G401 (cell line): ENCODE measurements around the gene SMAD6. TPM values are rescaled to one million over a fixed set of nuclear protein-coding genes. Genes with fewer than 3 reads are reported as not detected.

ENCODE experiments used
- DNase-seq: peaks from one replicate; pipeline ENCODE4 v3.0.0-alpha.2; 2015; ENCODE audit warnings: low spot score
- in situ Hi-C: cut with HindIII; loops from 2 replicates; pipeline ENCODE4 v1.10.0; 2016; ENCODE audit warnings: low sequenced_read_pairs, mixed read lengths
- total RNA-seq: library from RNA; depleted of rRNA; stranded (reverse); fragments of >200 nt; shearing (Covaris generic); gene quantifications from 2 replicates; pipeline ENCODE4 v1.2.3, GENCODE V29; 2014

SMAD6 gene
- total RNA-seq, 1 experiment from 2014 or later, result 84.0 TPM

DNA sequence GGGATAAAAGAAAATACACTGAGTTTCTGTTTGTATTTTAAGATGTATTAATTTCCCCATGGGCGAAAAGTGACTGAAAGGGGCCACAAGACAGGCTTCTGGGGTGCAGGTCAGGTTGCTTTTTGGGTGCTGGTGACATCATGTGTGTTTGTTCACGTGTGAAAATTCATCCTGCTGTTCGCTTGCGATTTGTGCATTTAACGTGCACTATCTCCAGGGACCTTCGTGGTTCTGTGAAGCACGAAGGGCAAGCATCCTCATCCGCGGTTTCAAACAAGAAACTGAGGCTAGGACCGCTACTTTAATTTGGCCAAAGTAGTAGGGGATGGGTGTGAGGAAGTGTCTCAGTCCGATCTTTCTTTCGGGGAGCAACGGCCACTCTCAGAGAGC, 1.6 kb upstream of the SMAD6 start:
- DNase-seq, result no peak
- in situ Hi-C loops, result no loop called here

DNA sequence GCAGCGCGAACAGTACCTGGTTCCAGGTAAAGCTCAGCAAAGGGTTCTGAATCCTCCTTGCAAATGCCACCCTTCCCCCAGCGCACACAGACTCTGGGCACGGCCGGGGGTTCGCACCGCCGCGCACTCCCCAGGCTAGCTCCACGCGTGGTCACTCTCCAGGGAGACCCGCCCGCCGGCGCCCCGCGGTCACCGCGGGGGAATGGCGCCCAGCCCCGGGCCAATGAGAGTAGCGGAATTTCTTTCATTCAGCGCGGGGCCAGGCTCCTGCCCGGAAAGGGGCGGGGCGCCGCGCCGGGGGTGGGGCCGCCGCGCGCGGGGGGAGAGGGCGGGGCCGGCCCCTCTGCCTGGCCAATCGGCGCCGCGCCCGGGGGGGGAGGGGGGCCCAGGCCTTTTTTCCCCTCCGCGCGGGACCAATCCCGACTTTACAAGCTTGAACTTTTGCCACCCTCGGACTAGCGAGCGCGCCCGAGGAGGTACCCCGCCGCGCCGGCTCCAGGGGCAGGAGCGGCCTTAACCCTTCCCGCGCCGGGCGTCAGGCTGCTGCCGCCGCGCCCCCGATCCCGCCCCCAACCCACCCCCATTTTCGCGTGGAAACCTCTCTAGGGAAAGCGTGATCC, 1.1 kb upstream of the SMAD6 start:
- DNase-seq, result peak; percentile 62
- in situ Hi-C loops, result no loop called here

DNA sequence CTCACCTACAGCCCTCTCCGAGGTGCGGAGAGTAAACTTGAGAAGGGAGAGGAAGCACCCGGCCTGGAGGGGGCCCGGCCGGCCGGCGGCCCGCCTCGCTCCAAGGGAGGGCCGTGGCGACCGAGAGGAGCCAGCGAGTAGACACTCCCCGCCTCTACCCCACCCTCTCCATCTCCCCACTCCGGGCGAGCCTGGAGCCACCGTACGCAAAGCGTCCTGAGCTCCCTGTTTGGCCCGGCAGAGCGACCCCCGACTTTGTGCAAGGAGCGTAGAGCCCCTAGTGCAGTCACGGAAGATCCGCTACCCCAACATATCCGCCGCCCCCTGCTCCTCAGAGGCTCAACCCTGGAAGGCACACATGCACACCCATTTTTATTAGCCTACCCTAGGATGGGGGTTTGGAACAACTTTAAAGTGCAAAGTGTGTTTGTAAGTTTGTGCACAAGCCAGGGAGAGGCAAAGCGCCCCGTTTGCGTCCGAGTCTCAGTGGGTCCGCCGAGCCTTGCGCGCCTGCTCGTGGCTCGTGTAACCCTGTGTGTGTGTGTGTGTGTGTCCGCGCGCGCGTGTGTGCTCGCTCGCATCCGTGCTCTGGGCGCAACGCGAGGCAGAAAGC, 508 bp upstream of the SMAD6 start:
- in situ Hi-C loops, result no loop called here
- peak; percentile 19 for DNase-seq

DNA sequence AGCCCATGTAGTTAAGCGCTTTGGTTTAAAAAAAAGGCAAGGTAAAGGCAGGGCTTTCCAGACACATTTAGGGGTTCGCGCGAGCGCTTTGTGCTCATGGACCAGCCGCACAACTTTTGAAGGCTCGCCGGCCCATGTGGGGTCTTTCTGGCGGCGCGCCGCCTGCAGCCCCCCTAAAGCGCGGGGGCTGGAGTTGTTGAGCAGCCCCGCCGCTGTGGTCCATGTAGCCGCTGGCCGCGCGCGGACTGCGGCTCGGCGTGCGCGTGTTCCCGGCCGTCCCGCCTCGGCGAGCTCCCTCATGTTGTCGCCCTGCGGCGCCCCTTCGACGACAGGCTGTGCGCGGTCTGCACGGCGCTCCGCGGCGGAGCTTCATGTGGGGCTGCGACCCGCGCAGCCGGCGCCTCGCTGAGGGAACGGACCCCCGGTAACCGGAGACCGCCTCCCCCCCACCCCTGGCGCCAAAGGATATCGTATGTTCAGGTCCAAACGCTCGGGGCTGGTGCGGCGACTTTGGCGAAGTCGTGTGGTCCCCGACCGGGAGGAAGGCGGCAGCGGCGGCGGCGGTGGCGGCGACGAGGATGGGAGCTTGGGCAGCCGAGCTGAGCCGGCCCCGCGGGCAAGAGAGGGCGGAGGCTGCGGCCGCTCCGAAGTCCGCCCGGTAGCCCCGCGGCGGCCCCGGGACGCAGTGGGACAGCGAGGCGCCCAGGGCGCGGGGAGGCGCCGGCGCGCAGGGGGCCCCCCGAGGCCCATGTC, 927 bp downstream of the SMAD6 start:
- in situ Hi-C loops, result no loop called here
- DNase-seq, result no peak

DNA sequence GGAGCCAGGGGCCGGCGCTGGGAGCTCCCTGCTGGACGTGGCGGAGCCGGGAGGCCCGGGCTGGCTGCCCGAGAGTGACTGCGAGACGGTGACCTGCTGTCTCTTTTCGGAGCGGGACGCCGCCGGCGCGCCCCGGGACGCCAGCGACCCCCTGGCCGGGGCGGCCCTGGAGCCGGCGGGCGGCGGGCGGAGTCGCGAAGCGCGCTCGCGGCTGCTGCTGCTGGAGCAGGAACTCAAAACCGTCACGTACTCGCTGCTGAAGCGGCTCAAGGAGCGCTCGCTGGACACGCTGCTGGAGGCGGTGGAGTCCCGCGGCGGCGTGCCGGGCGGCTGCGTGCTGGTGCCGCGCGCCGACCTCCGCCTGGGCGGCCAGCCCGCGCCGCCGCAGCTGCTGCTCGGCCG, 1.5 kb downstream of the SMAD6 start:
- in situ Hi-C loops, result no loop called here
- DNase-seq, result no peak

DNA sequence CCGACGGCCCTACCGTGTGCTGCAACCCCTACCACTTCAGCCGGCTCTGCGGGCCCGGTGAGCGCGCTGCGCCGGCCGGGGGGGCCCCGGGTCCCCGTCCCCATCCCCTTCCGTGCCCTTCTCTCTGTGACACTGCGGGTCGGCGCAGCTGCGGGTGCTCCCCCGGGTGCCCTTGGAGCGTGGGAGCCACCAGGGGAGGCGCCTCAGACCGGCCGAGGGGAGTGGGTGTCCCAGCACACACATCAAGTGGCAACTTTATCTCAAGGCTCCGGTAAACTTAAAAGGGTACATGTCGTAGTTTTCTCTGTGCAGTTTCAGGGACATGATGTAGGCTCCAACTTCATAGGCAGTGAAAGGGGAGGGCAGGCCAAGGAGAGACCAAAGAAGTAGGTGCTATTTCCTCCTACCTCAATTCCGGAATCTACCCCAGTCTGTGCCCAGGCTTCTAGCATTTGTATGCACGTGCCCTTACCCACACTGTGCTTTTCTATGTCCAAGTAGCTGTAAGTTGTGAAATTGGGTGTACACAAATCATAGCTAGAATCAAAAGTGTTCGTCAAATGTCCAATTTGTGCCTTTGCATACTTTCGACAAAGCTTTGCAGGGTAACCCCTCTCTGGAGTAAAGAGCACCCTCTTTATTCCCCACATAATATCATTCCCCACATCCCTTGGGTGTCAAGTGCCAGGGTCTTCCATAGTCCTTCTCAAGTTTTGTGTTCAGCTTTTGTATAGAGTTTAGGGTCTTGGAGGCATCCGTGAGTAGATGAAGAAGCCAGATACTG, 2.2 kb downstream of the SMAD6 start:
- no peak for DNase-seq
- in situ Hi-C loops, result no loop called here

DNA sequence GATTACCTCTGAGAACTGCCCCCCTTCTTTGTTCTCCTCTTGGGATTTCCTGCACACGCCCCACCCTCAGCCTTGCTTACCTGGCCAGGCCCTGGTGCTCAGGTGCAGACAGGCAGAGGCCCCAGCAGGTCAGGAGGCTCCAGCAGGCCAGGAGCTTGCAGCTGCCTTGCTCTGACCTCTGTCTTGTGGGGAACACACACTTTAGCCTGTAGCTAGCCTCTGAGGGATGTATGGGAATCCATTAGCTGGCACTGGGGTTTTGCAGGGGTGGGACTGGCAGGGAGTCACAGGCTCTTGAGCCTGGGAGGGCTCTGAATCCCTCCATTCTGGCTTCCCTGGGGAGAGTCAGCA, 2.7 kb downstream of the SMAD6 start:
- DNase-seq, result no peak
- in situ Hi-C loops, result no loop called here

DNA sequence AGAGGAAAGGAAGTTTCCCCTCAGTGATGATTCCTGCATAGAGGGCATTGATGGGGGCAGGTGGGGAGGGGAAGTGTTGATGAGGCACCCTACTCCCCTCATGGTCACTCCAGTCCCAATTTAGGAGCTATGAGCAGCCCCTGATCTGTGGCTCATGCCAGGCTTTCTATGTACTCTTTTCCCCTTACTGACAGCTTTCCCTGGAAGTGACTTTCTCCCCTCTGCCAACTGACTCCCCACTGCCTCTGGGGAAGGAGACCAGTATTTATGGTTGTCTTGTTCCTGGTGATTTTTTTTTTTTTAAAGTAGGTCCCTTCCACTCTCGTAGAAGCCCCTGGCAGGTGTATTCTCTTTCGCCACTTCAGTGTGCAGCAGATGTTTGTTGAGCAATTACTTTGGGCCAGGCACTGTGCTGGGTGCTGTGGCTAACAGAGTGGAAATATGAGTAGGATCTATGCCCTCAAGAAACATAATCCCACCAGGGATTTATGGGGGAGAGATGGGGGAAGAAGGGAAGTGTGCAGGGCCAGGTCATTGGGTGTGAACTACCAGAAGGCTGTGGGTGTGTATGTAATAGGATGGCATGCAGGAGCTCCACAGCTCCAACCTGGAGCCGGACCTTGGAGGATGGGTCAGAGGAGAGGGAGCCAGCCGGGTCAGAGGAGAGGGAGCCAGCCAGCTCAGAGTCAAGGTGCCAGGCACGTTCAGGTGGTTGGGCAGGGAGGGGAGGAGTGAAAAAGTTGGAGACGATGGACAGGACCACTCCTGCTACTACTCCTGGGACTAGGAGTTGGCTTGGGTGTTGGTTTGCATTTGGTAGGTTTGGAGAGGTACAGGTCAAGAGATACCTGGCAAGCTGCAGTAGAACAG, 3.5 kb downstream of the SMAD6 start:
- DNase-seq, result no peak
- in situ Hi-C loops, result no loop called here

DNA sequence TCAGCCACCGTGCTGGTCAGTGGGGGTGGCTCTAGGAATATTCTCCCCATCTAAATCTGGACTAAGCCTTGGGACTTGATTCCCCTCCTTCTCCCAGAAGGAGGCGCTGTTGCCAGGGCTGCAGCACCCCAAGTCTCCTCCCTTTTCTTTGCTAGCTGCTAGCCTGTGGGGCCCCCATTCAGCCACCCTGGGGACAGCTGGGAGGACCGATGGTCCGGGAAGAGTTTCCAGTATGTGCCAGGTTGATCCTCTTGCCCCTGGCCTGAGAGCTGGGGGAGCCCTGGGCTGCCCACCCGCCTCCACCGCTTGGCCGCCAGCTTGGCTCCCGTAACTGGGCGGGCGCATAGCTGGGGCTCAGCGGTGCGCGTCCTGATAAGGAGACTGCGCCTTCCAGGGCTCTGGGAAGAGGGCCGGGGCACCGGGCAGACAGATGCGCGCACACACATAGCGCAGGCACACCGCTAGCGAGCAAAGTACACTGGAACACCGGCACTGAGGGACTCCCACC, 4.2 kb downstream of the SMAD6 start:
- in situ Hi-C loops, result no loop called here
- DNase-seq, result peak; percentile 16

DNA sequence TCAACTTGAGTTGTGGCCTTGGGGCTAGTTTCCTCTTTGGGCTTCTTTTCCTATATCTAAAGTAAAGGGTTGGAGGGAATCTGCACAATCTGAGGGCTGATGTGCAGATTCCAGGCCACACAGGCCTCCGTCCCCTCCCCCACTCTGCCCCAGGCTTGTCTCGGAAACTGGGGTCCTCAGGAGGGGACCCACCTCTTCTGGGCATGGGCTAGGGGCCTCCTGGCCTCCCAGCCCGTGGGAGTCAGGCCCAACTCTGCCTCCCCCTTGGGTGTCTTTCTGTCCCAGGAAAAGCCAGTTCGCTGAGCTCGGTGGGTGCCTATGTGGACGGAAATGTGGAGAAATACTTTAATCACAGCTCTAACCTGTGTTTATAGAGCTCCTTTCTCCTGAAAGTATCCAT, 4.8 kb downstream of the SMAD6 start:
- in situ Hi-C loops, result no loop called here
- DNase-seq, result no peak

DNA sequence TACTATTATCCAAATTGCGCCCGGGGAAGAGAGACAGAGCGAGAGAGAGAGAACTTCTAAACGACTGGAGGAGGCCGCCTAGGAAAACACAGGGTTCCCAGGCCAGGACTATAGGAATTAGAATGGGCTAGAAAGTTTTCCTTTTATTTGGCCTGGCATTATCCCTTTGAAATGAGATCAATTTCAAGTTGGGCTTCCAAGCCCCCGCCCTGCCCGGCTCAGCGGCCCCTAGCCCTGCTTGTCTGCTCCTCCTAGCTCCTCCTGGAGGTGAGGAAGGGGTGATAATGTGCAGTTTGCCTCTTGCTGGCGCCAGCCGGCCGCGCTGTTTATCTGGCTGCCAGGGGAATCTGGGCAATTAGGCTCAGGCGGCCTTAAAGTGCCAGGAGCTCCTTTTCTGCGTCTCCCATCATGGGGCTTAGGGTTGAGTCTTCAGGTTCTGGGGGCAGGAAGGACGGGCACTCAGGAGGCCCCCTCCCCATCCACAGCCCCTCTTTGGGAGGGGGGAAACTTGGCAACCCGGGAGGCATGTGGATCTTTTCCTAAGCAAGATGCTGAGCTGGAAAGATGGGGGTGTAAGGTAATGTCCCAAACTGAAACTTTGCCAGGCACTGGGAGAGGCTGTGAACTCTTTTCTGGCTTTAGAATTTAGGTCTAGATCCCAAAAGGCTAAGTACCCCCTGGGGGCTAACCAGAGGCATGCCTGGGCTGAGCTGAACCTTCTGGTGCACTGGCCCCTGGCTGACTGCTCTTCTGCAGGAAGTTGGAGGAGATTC, 5.5 kb downstream of the SMAD6 start:
- in situ Hi-C loops, result no loop called here
- DNase-seq, result no peak

DNA sequence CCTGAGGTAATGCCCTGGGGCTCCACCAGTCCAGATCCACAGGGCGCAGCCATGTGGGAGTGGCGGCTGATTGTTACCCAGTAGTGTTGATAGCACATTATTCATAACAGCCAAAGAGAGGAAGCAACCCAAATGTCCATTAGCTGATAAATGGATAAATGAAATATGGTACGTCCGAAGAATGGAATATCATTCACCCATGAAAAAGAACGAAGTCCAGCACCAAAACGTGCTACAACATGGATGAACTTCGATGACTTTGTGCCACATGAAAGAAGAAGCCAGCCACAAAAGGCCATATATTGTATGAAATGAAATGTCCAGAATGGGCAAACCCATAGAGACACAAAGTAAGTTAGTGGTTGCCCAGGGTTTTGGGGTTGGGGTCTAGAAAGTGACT, 6.4 kb downstream of the SMAD6 start:
- in situ Hi-C loops, result no loop called here
- DNase-seq, result no peak

DNA sequence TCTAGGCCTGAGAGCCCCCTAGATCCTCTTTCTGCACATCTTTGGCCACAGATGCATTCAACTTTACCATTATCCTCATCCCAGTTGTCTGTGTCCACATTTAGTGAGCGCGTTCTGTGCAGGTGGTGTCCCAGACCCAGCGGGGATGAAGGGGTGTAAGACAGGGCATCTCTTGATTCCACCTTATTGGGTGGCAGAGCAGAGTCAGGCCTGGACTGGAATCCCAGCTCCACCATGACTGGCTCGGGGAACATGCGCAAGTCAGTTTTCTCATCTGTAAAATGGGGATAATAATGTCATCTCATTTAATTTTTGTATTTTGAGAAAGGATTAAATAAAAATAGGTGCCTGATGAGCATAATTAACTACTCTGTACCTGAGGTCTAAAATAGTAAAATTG, 7.8 kb downstream of the SMAD6 start:
- in situ Hi-C loops, result no loop called here
- no peak for DNase-seq

DNA sequence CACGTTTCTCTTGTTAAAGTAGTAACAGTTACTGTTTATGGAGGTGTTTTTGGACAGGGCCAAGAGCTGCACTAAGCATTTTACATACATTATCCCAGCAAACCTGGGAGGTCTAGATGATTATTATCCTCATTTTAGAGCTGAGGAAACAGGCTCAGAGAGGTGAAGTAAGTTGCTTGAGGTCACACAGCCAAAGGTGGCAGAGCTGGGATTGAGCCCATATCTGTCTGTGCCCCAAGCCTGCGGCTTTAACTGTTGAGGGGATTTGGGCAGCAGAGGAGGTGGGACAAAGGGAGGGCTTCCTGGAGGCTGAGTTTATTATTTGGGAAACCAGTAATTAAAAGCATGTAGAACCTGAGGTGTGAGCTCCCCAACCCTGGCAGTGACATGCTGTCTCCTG, 9.2 kb downstream of the SMAD6 start:
- in situ Hi-C loops, result no loop called here
- no peak for DNase-seq

DNA sequence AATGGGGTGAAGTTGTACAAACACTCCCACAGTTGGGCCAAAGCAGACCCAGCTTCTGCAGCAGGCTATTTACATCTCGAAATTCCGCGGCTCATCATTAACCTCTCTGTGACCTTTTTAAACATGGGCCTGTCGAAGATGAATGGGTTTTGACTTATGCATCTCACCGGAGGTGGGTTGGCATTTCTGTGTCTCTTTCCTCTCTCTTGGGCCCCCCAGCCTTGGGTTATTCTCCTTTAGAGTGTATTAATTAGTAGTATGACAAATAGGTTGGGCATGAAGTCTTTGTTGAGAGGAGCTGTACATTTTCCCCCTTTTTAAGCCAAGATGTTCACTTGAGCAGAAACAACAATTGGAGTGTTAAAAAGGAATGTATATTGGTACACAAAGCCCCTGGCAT, 9.8 kb downstream of the SMAD6 start:
- DNase-seq, result no peak
- in situ Hi-C loops, result no loop called here

DNA sequence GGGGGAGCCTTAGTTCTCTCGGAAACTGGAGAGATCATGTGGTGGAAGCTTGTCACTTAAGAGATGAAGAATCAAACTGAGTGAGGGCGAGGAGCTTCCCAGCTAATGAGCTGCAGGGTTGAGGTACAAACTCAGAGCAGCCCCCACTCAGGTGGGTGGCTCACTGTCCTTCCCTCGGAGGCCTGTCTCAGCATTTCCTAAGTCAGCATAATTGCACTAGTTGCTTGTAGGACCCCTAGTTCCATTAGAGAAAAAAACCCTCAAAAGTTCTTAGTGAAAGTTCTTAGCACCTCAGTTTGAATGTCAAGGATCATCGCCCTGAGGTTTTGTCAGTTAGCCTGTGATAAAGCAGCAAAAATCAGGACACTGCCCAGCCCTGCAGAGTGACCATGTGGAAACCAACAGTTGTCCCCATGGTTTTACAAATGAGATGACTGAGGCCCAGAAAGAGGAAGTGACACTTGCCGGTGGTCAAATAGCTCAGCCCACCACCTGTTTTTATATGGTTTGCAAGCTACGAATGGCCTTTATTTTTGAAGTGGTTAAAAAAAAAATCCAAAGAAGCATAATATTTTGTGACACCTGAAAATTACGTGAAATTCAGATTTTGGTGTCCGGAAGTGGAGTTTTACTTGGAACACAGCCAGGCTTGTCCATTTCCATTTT, 11.9 kb downstream of the SMAD6 start:
- in situ Hi-C loops, result no loop called here
- no peak for DNase-seq

DNA sequence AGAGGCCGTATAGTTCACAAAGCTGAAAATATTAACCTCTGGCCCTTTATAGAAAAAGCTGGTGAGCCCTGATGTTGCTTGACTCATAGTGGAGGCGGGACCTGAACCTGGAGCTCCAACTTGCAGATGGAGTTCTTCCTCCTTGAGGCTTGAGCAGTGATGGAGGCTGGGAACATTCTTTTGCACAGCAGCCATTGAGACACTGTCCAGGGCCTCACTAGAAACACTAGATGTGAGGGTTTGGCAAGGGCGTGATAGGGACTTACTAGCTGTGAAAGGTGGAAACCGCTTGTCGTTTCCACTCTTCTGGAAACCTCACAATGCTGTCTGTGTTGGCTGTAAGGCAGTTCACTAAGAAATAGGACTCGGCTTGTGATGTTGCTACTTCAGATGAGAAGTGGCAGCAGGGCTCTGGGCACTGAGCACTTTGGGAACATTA, 12.5 kb downstream of the SMAD6 start:
- in situ Hi-C loops, result no loop called here
- no peak for DNase-seq

DNA sequence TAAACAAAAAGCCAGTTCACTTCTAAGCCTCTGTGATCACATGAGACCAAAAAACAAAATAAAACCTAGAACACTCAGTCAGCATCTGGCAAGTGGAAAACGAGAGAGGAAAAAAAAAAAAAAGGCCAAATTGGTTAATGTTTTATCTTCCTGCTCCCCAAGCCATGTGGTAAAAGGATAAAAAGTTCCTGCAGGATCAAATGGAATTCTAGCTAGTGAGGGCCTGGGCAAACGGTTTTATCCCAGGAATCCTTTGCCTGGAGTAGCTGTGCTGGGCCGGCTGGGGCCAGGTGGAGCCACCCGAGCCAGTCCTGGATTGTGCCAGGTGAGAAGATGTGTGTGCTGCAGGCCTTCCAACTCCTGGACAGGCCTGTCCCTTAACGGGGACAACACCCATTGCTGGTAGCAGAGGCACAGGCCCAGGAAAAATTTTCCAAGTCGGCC, 13.2 kb downstream of the SMAD6 start:
- in situ Hi-C loops, result no loop called here
- no peak for DNase-seq
